Measurements from ENCODE around the gene LONRF2.

The LONRF2 gene

GRCh38 chr2:100285011-100285410, 37.3 kb downstream of the LONRF2 start:
- H3K27me3 ChIP-seq (ENCODE audit: insufficient read depth, low read length, poor library complexity, severe bottlenecking) = no peaks in the 10 kb centered on the region
- TF ChIP-seq CTCF (conservative IDR thresholded peaks at IDR 0.05; ENCODE audit: low read length) (no peak), EZH2phosphoT487 (IDR thresholded peaks at IDR 0.05; ENCODE audit: borderline replicate concordance) (no peak)
- no peaks in the 10 kb centered on the region for H3K36me3 ChIP-seq (ENCODE audit: insufficient read depth, low read length)
- no peaks in the 10 kb centered on the region for H3K79me2 ChIP-seq (ENCODE audit: insufficient read depth, low read length)
- H3K4me1 ChIP-seq (ENCODE audit: insufficient read depth, low read length, poor library complexity, severe bottlenecking) = no peaks in the 10 kb centered on the region
- no peak overlapping the region for H3K4me2 ChIP-seq (ENCODE audit: low read depth, low read length, poor library complexity, severe bottlenecking)
- H3K9ac ChIP-seq (ENCODE audit: low read depth, low read length, poor library complexity, severe bottlenecking) = no peak overlapping the region
- H3K4me3 ChIP-seq (ENCODE audit: low read length, poor library complexity, severe bottlenecking) = no peak overlapping the region
- no peaks in the 10 kb centered on the region for H3K9me3 ChIP-seq (ENCODE audit: insufficient read depth, low read depth, low read length)
- H3K9me2 ChIP-seq (replicated peaks; ENCODE audit: low read depth, low read length) = no peaks in the 10 kb centered on the region
- no peak overlapping the region for H2AFZ ChIP-seq (ENCODE audit: low read length)
- no peaks in the 10 kb centered on the region for H4K20me1 ChIP-seq (ENCODE audit: insufficient read depth, low read length, poor library complexity, severe bottlenecking)
- no peaks in the 10 kb centered on the region for H3F3A ChIP-seq (ENCODE audit: low read depth)

DNA sequence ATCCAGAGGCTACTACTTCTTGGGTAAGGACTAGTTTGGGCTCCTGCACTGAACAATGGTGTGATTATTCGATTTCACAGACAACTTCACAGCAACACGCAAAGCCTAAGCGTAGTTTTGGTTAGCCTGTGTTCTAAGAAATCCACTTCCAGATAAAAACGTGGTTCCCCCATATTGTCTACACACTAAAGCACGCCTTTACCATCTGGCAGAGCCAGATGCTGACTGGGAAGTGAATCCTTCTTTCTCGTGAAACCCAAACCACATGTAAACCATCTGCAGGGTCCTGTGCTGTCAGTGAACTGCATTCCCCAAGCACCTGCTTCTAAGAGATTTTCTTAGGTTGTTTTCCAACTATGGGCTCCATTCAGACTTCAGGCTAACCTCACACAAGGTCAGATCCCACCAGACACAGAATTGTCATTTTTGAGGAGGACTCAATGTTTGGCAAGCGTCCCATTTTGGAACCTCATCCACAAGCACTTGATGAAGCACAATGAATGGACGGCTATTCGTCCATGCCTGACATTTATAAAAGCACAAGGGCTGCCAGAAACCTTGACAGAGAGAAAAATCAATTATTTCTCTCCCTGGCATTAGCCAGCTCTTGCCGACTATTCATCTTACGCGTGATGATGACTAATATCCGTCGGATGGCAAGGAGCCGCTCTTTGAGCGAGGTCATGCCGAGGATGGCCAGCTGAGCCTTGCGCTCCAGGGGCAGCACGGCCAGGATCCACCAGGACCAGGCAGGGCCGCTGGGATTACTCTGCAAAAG, 38.4 kb downstream of the LONRF2 start:
- TF ChIP-seq CTCF (conservative IDR thresholded peaks at IDR 0.05; ENCODE audit: low read length) (no peak), EZH2phosphoT487 (IDR thresholded peaks at IDR 0.05; ENCODE audit: borderline replicate concordance) (no peak)
- H3K27me3 ChIP-seq (ENCODE audit: insufficient read depth, low read length, poor library complexity, severe bottlenecking) = no peaks in the 10 kb centered on the region
- H3K4me3 ChIP-seq (ENCODE audit: low read length, poor library complexity, severe bottlenecking) = no peak overlapping the region
- H3K36me3 ChIP-seq (ENCODE audit: insufficient read depth, low read length) = no peaks in the 10 kb centered on the region
- no peak overlapping the region for H3K4me2 ChIP-seq (ENCODE audit: low read depth, low read length, poor library complexity, severe bottlenecking)
- H3F3A ChIP-seq (ENCODE audit: low read depth) = no peaks in the 10 kb centered on the region
- peaks cover 7% of the 10 kb centered on the region for H3K4me1 ChIP-seq (ENCODE audit: insufficient read depth, low read length, poor library complexity, severe bottlenecking)
- H3K9ac ChIP-seq (ENCODE audit: low read depth, low read length, poor library complexity, severe bottlenecking) = no peak overlapping the region
- no peaks in the 10 kb centered on the region for H3K9me2 ChIP-seq (replicated peaks; ENCODE audit: low read depth, low read length)
- no peak overlapping the region for H2AFZ ChIP-seq (ENCODE audit: low read length)
- H3K79me2 ChIP-seq (ENCODE audit: insufficient read depth, low read length) = no peaks in the 10 kb centered on the region
- H3K9me3 ChIP-seq (ENCODE audit: insufficient read depth, low read depth, low read length) = no peaks in the 10 kb centered on the region
- H4K20me1 ChIP-seq (ENCODE audit: insufficient read depth, low read length, poor library complexity, severe bottlenecking) = no peaks in the 10 kb centered on the region

GRCh38 chr2:100281521-100282438, 40.5 kb downstream of the LONRF2 start:
- Histone ChIP-seq H3K4me2 (ENCODE audit: low read depth, low read length, poor library complexity, severe bottlenecking) (no peak overlapping the region), H4K20me1 (ENCODE audit: insufficient read depth, low read length, poor library complexity, severe bottlenecking) (no peaks in the 10 kb centered on the region), H3K4me3 (ENCODE audit: low read length, poor library complexity, severe bottlenecking) (no peak overlapping the region), H2AFZ (ENCODE audit: low read length) (no peak overlapping the region), H3K9me2 (replicated peaks; ENCODE audit: low read depth, low read length) (no peaks in the 10 kb centered on the region), H3K27me3 (ENCODE audit: insufficient read depth, low read length, poor library complexity, severe bottlenecking) (no peaks in the 10 kb centered on the region), H3K9ac (ENCODE audit: low read depth, low read length, poor library complexity, severe bottlenecking) (no peak overlapping the region), H3K9me3 (ENCODE audit: insufficient read depth, low read depth, low read length) (no peaks in the 10 kb centered on the region), H3F3A (ENCODE audit: low read depth) (no peaks in the 10 kb centered on the region), H3K36me3 (ENCODE audit: insufficient read depth, low read length) (no peaks in the 10 kb centered on the region), H3K79me2 (ENCODE audit: insufficient read depth, low read length) (no peaks in the 10 kb centered on the region), H3K4me1 (ENCODE audit: insufficient read depth, low read length, poor library complexity, severe bottlenecking) (peaks cover 10% of the 10 kb centered on the region)
- TF ChIP-seq EZH2phosphoT487 (IDR thresholded peaks at IDR 0.05; ENCODE audit: borderline replicate concordance) (no peak), CTCF (conservative IDR thresholded peaks at IDR 0.05; ENCODE audit: low read length) (no peak)
